GM12878 (cell line): Measurements from ENCODE around the gene KRTAP10-5. TPM values are rescaled to one million over a fixed set of nuclear protein-coding genes. Genes with fewer than 3 reads are reported as not detected.

Experiments used
- ATAC-seq: fragments of 200-7000 bp; cut with Tn5 transposase; 3 replicates; pipeline ENCODE4 v1.9.1; 2020; ENCODE audit warnings: mild to moderate bottlenecking, moderate library complexity
- BruUV-seq: library from RNA; stranded (reverse); fragments of 400-500 nt; replicated peaks from 2 replicates; lab custom pipeline; 2021; lab: Mats Ljungman, UMichigan
- CTCF ChIA-PET: fragments of 300-600 bp; sonication (Branson Sonifier 250); formaldehyde crosslinking; extraction: SDS; loops from one replicate; lab custom pipeline; 2021; ENCODE audit warnings: inconsistent platforms; lab: Yijun Ruan, JAX
- POLR2A ChIA-PET: fragments of 350-600 bp; formaldehyde crosslinking; extraction: SDS; loops from one replicate; lab custom pipeline; 2021; ENCODE audit warnings: inconsistent platforms; lab: Charles Lee
- RAD21 ChIA-PET: fragments of 300-600 bp; sonication (Branson Sonifier 250); formaldehyde crosslinking; loops from one replicate; lab custom pipeline; 2023; ENCODE audit warnings: antibody characterized with exemption; ENCODE audit not compliant: unreplicated experiment; lab: Charles Lee
- SMC1A ChIA-PET: fragments of 300-600 bp; sonication (Branson Sonifier 250); formaldehyde crosslinking; loops from one replicate; lab custom pipeline; 2023; ENCODE audit not compliant: unreplicated experiment, uncharacterized antibody; lab: Charles Lee
- DNase-seq: peaks from one replicate; pipeline ENCODE4 v3.0.0-alpha.2; 2011; ENCODE audit warnings: low read depth, low spot score
- FAIRE-seq: peaks from 3 replicates; lab custom pipeline; 2011; peaks lifted over from hg19 to GRCh38; lab: Jason Lieb, UNC
- H2AFZ ChIP-seq: 2 replicates; pipeline ENCODE4 v1.6.0; 2011; ENCODE audit warnings: low read depth, low read length, control low read depth; ENCODE audit not compliant: control insufficient read depth
- H3K27ac ChIP-seq: 2 replicates; pipeline ENCODE4 v1.5.1; 2011; ENCODE audit warnings: control low read depth; ENCODE audit not compliant: control insufficient read depth, insufficient read depth
- H3K27me3 ChIP-seq, 2 experiments: replicated peaks in 1 of 2; 2 replicates each; pipeline versions ENCODE4 v1.6.0 to v1.6.1; 2011; ENCODE audit warnings: low read length in 1 of 2; ENCODE audit not compliant: control insufficient read depth in 2 of 2, insufficient read depth in 2 of 2
- H3K36me3 ChIP-seq, 2 experiments: 2 replicates each; pipeline ENCODE4 v1.5.1; 2011; ENCODE audit warnings: low read length in 1 of 2; ENCODE audit not compliant: control insufficient read depth in 2 of 2, insufficient read depth in 2 of 2
- H3K4me1 ChIP-seq: 2 replicates; pipeline ENCODE4 v1.6.1; 2011; ENCODE audit warnings: mild to moderate bottlenecking, low read length, moderate library complexity, mixed read lengths; ENCODE audit not compliant: control insufficient read depth, insufficient read depth
- H3K4me2 ChIP-seq: 2 replicates; pipeline ENCODE4 v1.6.0; 2011; ENCODE audit warnings: control low read depth; ENCODE audit not compliant: control insufficient read depth, insufficient read depth
- H3K4me3 ChIP-seq: fragments of 200-600 bp; sonication (generic); 2 replicates; pipeline ENCODE4 v1.5.1; 2016
- H3K79me2 ChIP-seq: 2 replicates; pipeline ENCODE4 v1.6.0; 2011; ENCODE audit warnings: low read length; ENCODE audit not compliant: control insufficient read depth, insufficient read depth
- H3K9ac ChIP-seq: 2 replicates; pipeline ENCODE4 v1.8.0; 2011; ENCODE audit warnings: low read length, control low read depth, mixed read lengths; ENCODE audit not compliant: control insufficient read depth, insufficient read depth
- H3K9me3 ChIP-seq: replicated peaks from 3 replicates; pipeline ENCODE4 v1.5.1; 2011; ENCODE audit warnings: mild to moderate bottlenecking, low read length; ENCODE audit not compliant: control insufficient read depth, insufficient read depth
- H4K20me1 ChIP-seq: 2 replicates; pipeline ENCODE4 v1.6.0; 2011; ENCODE audit not compliant: control insufficient read depth, insufficient read depth
- CBX5 ChIP-seq: sonication (generic); IDR thresholded peaks from 2 replicates; pipeline ENCODE4 v1.6.1; 2016; ENCODE audit warnings: low read depth, moderate library complexity, mild to moderate bottlenecking, inconsistent platforms
- ETV6 ChIP-seq, 2 experiments: fragments of 450-650 bp in 1 of 2; IDR thresholded peaks in 1 of 2; conservative IDR thresholded peaks in 1 of 2; 2 replicates each; pipeline ENCODE4 v1.6.1; 2014; ENCODE audit warnings: antibody characterized with exemption in 1 of 2, borderline replicate concordance in 1 of 2, low read depth in 1 of 2, mild to moderate bottlenecking in 1 of 2, moderate library complexity in 1 of 2
- EZH2 ChIP-seq: IDR thresholded peaks from 2 replicates; pipeline ENCODE4 v1.6.1; 2012; ENCODE audit warnings: low read depth, mild to moderate bottlenecking, control low read depth, inconsistent platforms, low read length, borderline replicate concordance; ENCODE audit not compliant: control insufficient read depth
- KAT2A ChIP-seq: conservative IDR thresholded peaks from 2 replicates; pipeline ENCODE4 v1.6.1; 2011; ENCODE audit warnings: low read depth, low read length; ENCODE audit not compliant: control insufficient read depth
- RAD21 ChIP-seq: IDR thresholded peaks from 2 replicates; pipeline ENCODE4 v1.6.1; 2011; ENCODE audit warnings: mild to moderate bottlenecking, low read depth, low read length, moderate library complexity; ENCODE audit not compliant: insufficient read depth
- RUNX3 ChIP-seq: IDR thresholded peaks from 2 replicates; pipeline ENCODE4 v1.6.1; 2012; ENCODE audit warnings: low read length, inconsistent platforms
- STAT1 ChIP-seq: fragments of 450-650 bp; conservative IDR thresholded peaks from 2 replicates; pipeline ENCODE4 v1.6.1; 2014; ENCODE audit warnings: antibody characterized with exemption, mild to moderate bottlenecking
- TCF3 ChIP-seq: IDR thresholded peaks from 2 replicates; pipeline ENCODE4 v1.6.1; 2012; ENCODE audit warnings: low read depth, mild to moderate bottlenecking, low read length, borderline replicate concordance; ENCODE audit not compliant: insufficient read depth
- ZNF622 ChIP-seq: fragments of 450-650 bp; IDR thresholded peaks from 2 replicates; pipeline ENCODE4 v1.6.1; 2017; ENCODE audit warnings: mild to moderate bottlenecking, inconsistent platforms
- WGBS: methylation state at CpG from one replicate; pipeline ENCODE4 v1.1.6; 2016; ENCODE audit warnings: low lambda C conversion rate; ENCODE audit not compliant: insufficient replicate concordance, insufficient coverage; ENCODE audit errors: missing lambda C conversion rate; 5-methylcytosine and 5-hydroxymethylcytosine counted together
- in situ Hi-C: fragments of 300-500 bp; cut with MboI; formaldehyde crosslinking; loops from 9 replicates; pipeline ENCODE4 v1.14.3; 2018; ENCODE audit warnings: mixed read lengths
- intact Hi-C: fragments of 100-400 bp; cut with micrococcal nuclease; formaldehyde crosslinking; loops from one replicate; pipeline ENCODE4 v1.14.2; 2022; ENCODE audit not compliant: unreplicated experiment
- polyA plus RNA-seq, 11 experiments: library from polyadenylated mRNA; depleted of rRNA in 4 of 11; unstranded in 6 of 11; stranded (reverse) in 5 of 11; fragments of >200 nt; fragmentation: Nextera tagmentation in 4 of 11; fragmentation: Illumina TruSeq in 1 of 11; extraction: Ambion mirVana in 4 of 11; extraction: Trizol in 1 of 11; gene quantifications; 1 replicate in 1 of 11; 2 replicates in 10 of 11; pipeline versions ENCODE4 v1.2.1 to v1.2.3, GENCODE V29; 2011 to 2016; ENCODE audit warnings: inconsistent platforms in 2 of 11, missing spikeins in 2 of 11, low read depth in 1 of 11
- total RNA-seq, 4 experiments: library from RNA; depleted of rRNA in 3 of 4; stranded (reverse); fragments of >200 nt in 3 of 4; fragmentation: Illumina TruSeq in 1 of 4; extraction: Trizol in 1 of 4; gene quantifications; 2 replicates each; pipeline versions ENCODE4 v1.2.1 to v1.2.3, GENCODE V29; 2013 to 2021
- TF ChIP-seq, protein P1 (sequence below), 3 experiments: IDR thresholded peaks in 2 of 3; conservative IDR thresholded peaks in 1 of 3; 2 replicates each; pipeline ENCODE4 v1.5.1; 2011; ENCODE audit warnings: low read depth in 3 of 3, low read length in 3 of 3, mild to moderate bottlenecking in 3 of 3, control low read depth in 2 of 3, moderate library complexity in 2 of 3, inconsistent platforms in 1 of 3, mixed read lengths in 1 of 3; ENCODE audit not compliant: control insufficient read depth in 2 of 3, insufficient read depth in 1 of 3; ENCODE audit errors: extremely low read depth in 1 of 3
- TF ChIP-seq, protein P2 (sequence below): IDR thresholded peaks from 2 replicates; pipeline ENCODE4 v1.6.1; 2011; ENCODE audit warnings: mild to moderate bottlenecking, low read depth, low read length, moderate library complexity; ENCODE audit not compliant: insufficient replicate concordance
- TF ChIP-seq, protein P3 (sequence below): IDR thresholded peaks from 2 replicates; pipeline ENCODE4 v1.6.1; 2012; ENCODE audit warnings: low read depth, low read length, improper control_type of control experiment

KRTAP10-5 gene
- total and polyA plus RNA-seq, 10 of the 15 experiments (the other 5 are each of a cell fraction or from before 2014, with no cell fraction given): not detected

DNA sequence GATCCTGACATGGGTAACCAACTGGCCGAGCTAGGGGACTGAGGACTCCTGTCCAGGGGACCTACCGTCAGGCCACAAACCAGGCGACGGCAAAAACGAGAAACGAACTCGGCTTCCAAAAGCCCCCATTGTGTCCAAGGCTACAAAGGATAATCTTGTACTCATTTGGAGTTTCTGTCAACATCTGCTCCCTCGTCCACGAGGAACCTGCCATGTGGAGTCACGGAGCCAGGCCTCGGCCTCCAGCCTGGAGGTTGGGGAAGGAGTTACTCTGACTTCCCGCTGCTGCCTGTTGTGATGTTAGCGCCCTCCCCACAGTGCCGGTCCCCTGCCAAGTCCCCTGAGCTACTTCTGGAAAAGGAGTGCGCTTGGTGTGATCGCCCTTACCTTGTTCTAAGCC, 47.7 kb downstream of the KRTAP10-5 start:
- SMC1A ChIA-PET: no interaction called here
- POLR2A ChIA-PET: no interaction called here
- intact Hi-C loops (no loop called here), in situ Hi-C loops (no loop called here)
- no peaks in the 10 kb centered on the region for H3K79me2 ChIP-seq
- H3K36me3 ChIP-seq: no peaks in the 10 kb centered on the region
- H3K4me1 ChIP-seq: no peaks in the 10 kb centered on the region
- H3K4me3 ChIP-seq: no peak overlapping the region
- no peaks in the 10 kb centered on the region; the same call in 2 of the 3 replicates for H3K9me3 ChIP-seq
- no peak for ATAC-seq
- H3K9ac ChIP-seq: no peak overlapping the region
- RAD21 ChIA-PET: no interaction called here
- TF ChIP-seq KAT2A: no peak
- TF ChIP-seq, protein P1, sequence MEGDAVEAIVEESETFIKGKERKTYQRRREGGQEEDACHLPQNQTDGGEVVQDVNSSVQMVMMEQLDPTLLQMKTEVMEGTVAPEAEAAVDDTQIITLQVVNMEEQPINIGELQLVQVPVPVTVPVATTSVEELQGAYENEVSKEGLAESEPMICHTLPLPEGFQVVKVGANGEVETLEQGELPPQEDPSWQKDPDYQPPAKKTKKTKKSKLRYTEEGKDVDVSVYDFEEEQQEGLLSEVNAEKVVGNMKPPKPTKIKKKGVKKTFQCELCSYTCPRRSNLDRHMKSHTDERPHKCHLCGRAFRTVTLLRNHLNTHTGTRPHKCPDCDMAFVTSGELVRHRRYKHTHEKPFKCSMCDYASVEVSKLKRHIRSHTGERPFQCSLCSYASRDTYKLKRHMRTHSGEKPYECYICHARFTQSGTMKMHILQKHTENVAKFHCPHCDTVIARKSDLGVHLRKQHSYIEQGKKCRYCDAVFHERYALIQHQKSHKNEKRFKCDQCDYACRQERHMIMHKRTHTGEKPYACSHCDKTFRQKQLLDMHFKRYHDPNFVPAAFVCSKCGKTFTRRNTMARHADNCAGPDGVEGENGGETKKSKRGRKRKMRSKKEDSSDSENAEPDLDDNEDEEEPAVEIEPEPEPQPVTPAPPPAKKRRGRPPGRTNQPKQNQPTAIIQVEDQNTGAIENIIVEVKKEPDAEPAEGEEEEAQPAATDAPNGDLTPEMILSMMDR (IDR thresholded peaks at IDR 0.05 in 2 of 3, conservative IDR thresholded peaks at IDR 0.05 in 1 of 3; ENCODE audit: control insufficient read depth in 2 of 3, extremely low read depth in 1 of 3, insufficient read depth in 1 of 3, low read depth in 3 of 3, low read length in 3 of 3): no peak
- TF ChIP-seq ZNF622: no peak
- TF ChIP-seq, protein P2, sequence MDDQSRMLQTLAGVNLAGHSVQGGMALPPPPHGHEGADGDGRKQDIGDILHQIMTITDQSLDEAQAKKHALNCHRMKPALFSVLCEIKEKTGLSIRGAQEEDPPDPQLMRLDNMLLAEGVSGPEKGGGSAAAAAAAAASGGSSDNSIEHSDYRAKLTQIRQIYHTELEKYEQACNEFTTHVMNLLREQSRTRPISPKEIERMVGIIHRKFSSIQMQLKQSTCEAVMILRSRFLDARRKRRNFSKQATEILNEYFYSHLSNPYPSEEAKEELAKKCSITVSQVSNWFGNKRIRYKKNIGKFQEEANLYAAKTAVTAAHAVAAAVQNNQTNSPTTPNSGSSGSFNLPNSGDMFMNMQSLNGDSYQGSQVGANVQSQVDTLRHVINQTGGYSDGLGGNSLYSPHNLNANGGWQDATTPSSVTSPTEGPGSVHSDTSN: no peak
- TF ChIP-seq, protein P3, sequence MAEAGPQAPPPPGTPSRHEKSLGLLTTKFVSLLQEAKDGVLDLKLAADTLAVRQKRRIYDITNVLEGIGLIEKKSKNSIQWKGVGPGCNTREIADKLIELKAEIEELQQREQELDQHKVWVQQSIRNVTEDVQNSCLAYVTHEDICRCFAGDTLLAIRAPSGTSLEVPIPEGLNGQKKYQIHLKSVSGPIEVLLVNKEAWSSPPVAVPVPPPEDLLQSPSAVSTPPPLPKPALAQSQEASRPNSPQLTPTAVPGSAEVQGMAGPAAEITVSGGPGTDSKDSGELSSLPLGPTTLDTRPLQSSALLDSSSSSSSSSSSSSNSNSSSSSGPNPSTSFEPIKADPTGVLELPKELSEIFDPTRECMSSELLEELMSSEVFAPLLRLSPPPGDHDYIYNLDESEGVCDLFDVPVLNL: no peak
- TF ChIP-seq RAD21: no peak
- no peak for TF ChIP-seq TCF3
- TF ChIP-seq EZH2: no peak
- no peak for TF ChIP-seq ETV6 (conservative IDR thresholded peaks at IDR 0.05 in 1 of 2, IDR thresholded peaks at IDR 0.05 in 1 of 2; ENCODE audit: borderline replicate concordance in 1 of 2, low read depth in 1 of 2)
- TF ChIP-seq CBX5: no peak
- TF ChIP-seq RUNX3: no peak
- TF ChIP-seq STAT1: no peak
- TF ChIP-seq, all 136 proteins: peak for 0
- no peak for FAIRE-seq
- H3K27me3 ChIP-seq: no peaks in the 10 kb centered on the region
- no peak overlapping the region for H2AFZ ChIP-seq
- H4K20me1 ChIP-seq: no peaks in the 10 kb centered on the region
- CTCF ChIA-PET: no interaction called here
- no peak overlapping the region for H3K27ac ChIP-seq
- no TSS peak for BruUV-seq
- no peak for DNase-seq
- H3K4me2 ChIP-seq: no peak overlapping the region
- 61% methylated on average over 16 of the region's 16 CpGs for WGBS
